ENCODE measurements around the gene PPP3CB. TPM values are rescaled to one million over a fixed set of nuclear protein-coding genes. Genes with fewer than 3 reads are reported as not detected.

The PPP3CB gene
- total and polyA plus RNA-seq, 2 donors (not counting 1 experiment from before 2014, with no cell fraction given) = 15.9 to 51.2 TPM

GRCh38 chr10:73517166-73517888, 21.5 kb upstream of the PPP3CB start:
- Mint-ChIP-seq H3K4me3 (no peak overlapping the region), H3K27ac (no peak overlapping the region), H3K9me3 (ENCODE audit: insufficient read depth) (no peaks in the 10 kb centered on the region), H3K4me1 (no peaks in the 10 kb centered on the region), H3K27me3 (no peaks in the 10 kb centered on the region)
- DNase-seq (no peak), ATAC-seq (ENCODE audit: low read depth) (no peak)
- Histone ChIP-seq H3K4me2 (replicated peaks; ENCODE audit: low read depth, low read length, poor library complexity, severe bottlenecking) (no peak overlapping the region), H2AFZ (ENCODE audit: insufficient read depth, low read depth, low read length, poor library complexity, severe bottlenecking) (no peak overlapping the region), H3K4me3 (ENCODE audit: control extremely low read depth in 1 of 5, extremely low read depth in 1 of 5, insufficient read depth in 1 of 5, low read depth in 2 of 5, low read length in 4 of 5) (no peak overlapping the region), H4K20me1 (ENCODE audit: control insufficient read depth, insufficient read depth, low read length, poor library complexity, severe bottlenecking) (no peaks in the 10 kb centered on the region), H3K4me1 (ENCODE audit: control insufficient read depth in 2 of 2, insufficient read depth in 2 of 2, low read length in 2 of 2) (no peaks in the 10 kb centered on the region), H3K9ac (ENCODE audit: low read length) (no peak overlapping the region), H3K27ac (ENCODE audit: low read length in 2 of 2) (no peak overlapping the region), H3K9me3 (ENCODE audit: control extremely low read depth in 1 of 3, control insufficient read depth in 2 of 3, insufficient read depth in 1 of 3, low read length in 2 of 3) (no peaks in the 10 kb centered on the region), H3K27me3 (replicated peaks in 1 of 4; ENCODE audit: control extremely low read depth in 1 of 4, control insufficient read depth in 3 of 4, insufficient read depth in 4 of 4, low read length in 3 of 4) (no peaks in the 10 kb centered on the region), H3K79me2 (ENCODE audit: control insufficient read depth, insufficient read depth, low read length) (no peaks in the 10 kb centered on the region), H3K36me3 (replicated peaks in 1 of 2; ENCODE audit: control extremely low read depth in 1 of 2, control insufficient read depth in 1 of 2, extremely low read depth in 1 of 2, insufficient read depth in 2 of 2, low read length in 1 of 2) (peaks cover 0 to 2% of the 10 kb centered on the region in 2 experiments)
- intact Hi-C loops (cut with micrococcal nuclease) = no loop called here
- ChIA-PET POLR2A (no interaction called here), CTCF (interaction anchor here (1.1 to 1.2 kb wide), 2 partner anchors 12 to 126 kb away, joined by 3 to 5 read pairs; no protein-coding TSS in a partner anchor)
- TF ChIP-seq CTCF (IDR thresholded peaks at IDR 0.05) = no peak
- no peak for TF ChIP-seq EZH2 (IDR thresholded peaks at IDR 0.05; ENCODE audit: borderline replicate concordance, insufficient read depth, low read depth, low read length, poor library complexity, severe bottlenecking)
- WGBS (ENCODE audit: insufficient coverage) = 100% methylated on average over 1 of the region's 4 CpGs

- no CpG with 5 or more reads among the region's 4 CpGs for WGBS (ENCODE audit: insufficient coverage)
- H4K20me1 ChIP-seq (ENCODE audit: control insufficient read depth, insufficient read depth, low read length, poor library complexity, severe bottlenecking) = no peaks in the 10 kb centered on the region
- H3K9ac ChIP-seq (ENCODE audit: low read length) = no peak overlapping the region
- H3K79me2 ChIP-seq (ENCODE audit: control insufficient read depth, insufficient read depth, low read length) = no peaks in the 10 kb centered on the region
- H3K27ac ChIP-seq (ENCODE audit: low read length in 2 of 2) = no peak overlapping the region
- no peaks in the 10 kb centered on the region for H3K27me3 ChIP-seq (replicated peaks in 1 of 4; ENCODE audit: control extremely low read depth in 1 of 4, control insufficient read depth in 3 of 4, insufficient read depth in 4 of 4, low read length in 3 of 4)
- H3K4me3 Mint-ChIP-seq = no peak overlapping the region
- DNase-seq (no peak), ATAC-seq (ENCODE audit: low read depth) (no peak)
- no peak overlapping the region for H2AFZ ChIP-seq (ENCODE audit: insufficient read depth, low read depth, low read length, poor library complexity, severe bottlenecking)
- H3K27ac Mint-ChIP-seq = no peak overlapping the region
- no peaks in the 10 kb centered on the region for H3K36me3 ChIP-seq (replicated peaks in 1 of 2; ENCODE audit: control extremely low read depth in 1 of 2, control insufficient read depth in 1 of 2, extremely low read depth in 1 of 2, insufficient read depth in 2 of 2, low read length in 1 of 2)
- no peak overlapping the region for H3K4me3 ChIP-seq (ENCODE audit: control extremely low read depth in 1 of 5, extremely low read depth in 1 of 5, insufficient read depth in 1 of 5, low read depth in 2 of 5, low read length in 4 of 5)
- H3K27me3 Mint-ChIP-seq = no peaks in the 10 kb centered on the region
- H3K4me1 ChIP-seq (ENCODE audit: control insufficient read depth in 2 of 2, insufficient read depth in 2 of 2, low read length in 2 of 2) = no peaks in the 10 kb centered on the region
- POLR2A ChIA-PET = no interaction called here
- H3K9me3 Mint-ChIP-seq (ENCODE audit: insufficient read depth) = no peaks in the 10 kb centered on the region
- H3K4me1 Mint-ChIP-seq = no peaks in the 10 kb centered on the region
- no peaks in the 10 kb centered on the region for H3K9me3 ChIP-seq (ENCODE audit: control extremely low read depth in 1 of 3, control insufficient read depth in 2 of 3, insufficient read depth in 1 of 3, low read length in 2 of 3)
- TF ChIP-seq CTCF (IDR thresholded peaks at IDR 0.05) (no peak), EZH2 (IDR thresholded peaks at IDR 0.05; ENCODE audit: borderline replicate concordance, insufficient read depth, low read depth, low read length, poor library complexity, severe bottlenecking) (no peak)
- intact Hi-C loops (cut with micrococcal nuclease) = no loop called here
- CTCF ChIA-PET = interaction anchor here (0.8 kb wide), 1 partner anchor 265 kb away, joined by 4 read pairs; no protein-coding TSS in a partner anchor
- H3K4me2 ChIP-seq (replicated peaks; ENCODE audit: low read depth, low read length, poor library complexity, severe bottlenecking) = no peak overlapping the region
Measured at GRCh38 chr10:73512207-73512743, 16.5 kb upstream of the PPP3CB start.

All from B cell (primary cell).